Measurements from ENCODE around the gene NFASC.

The NFASC gene

GRCh38 chr1:204863024-204863423, 7.6 kb upstream of the NFASC start:
- no peak for DNase-seq

GRCh38 chr1:204863730-204864129, 6.9 kb upstream of the NFASC start:
- no peak for DNase-seq

GRCh38 chr1:204866051-204866596, 4.5 kb upstream of the NFASC start:
- no peak for DNase-seq

DNA sequence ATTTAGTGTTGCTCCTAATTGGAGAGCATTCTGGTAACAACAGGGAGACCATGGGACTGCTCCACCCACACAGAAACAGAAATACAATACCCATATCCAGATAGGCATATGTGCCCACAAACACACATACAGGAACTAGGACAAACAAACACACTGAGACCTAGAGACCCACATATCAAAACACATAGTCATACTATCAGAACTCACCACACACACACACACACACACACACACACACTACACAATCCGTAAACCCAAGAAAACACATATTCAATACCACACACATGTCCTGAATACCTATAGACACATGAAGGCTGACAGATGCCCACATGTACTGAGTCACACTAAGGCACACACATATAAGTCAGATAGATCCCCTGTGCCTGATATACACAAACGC, 3.5 kb upstream of the NFASC start:
- DNase-seq, result no peak

- no peak for DNase-seq
Measured at GRCh38 chr1:204867666-204868339, 2.9 kb upstream of the NFASC start.

DNA sequence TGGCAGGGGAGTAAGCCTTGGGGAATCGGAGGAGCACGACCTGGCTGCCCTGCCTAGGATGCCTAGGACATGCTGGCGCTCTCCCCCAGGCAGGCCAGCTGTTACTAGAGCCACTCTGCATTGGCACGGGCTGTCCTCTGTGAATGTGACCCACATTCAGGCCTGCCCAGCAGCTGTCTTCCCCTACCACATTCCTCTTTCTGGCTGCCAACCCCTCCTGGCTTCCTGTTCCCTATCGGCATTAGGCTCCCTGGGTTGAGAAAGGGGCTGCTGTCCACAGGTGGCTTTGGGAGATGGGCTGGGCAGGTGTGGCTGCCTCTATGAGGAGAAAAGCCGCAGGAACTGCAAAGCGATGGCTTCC, 2.3 kb upstream of the NFASC start:
- DNase-seq, result no peak

GRCh38 chr1:204869097-204869496, 1.6 kb upstream of the NFASC start:
- DNase-seq, result no peak

DNA sequence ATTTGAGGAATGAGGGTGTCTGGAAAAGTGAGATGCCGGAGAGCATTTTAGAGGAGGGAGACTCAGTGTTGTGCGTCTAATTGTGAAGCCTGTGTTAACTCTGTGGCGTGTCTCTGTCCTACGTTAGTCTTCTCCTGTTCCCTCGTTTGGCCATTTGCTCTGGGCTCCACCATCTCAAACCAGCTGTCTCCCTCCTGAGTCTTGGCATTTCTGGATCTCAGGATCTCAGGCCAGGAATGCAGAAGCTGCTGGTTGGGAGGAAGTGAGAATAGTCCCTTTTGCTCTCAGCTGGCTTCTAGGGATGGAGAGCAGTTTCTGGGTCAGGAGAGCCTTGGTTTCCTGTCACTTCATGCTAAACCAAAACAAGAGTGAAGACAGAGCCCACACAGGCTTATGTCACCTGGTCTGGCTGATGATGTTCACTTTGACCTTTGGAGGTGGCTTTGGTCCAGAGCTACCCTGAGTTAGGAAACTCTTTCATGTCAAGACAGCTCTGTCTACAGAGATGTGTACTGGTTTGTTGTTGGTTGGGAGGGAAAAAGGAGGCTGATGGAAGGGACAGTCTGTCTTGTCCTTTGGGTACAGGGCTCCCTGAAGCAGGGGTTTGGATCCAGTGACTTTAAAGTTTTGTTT, 859 bp downstream of the NFASC start:
- DNase-seq, result no peak

- no peak for DNase-seq
Measured at GRCh38 chr1:204872262-204872881, 1.7 kb downstream of the NFASC start.

DNA sequence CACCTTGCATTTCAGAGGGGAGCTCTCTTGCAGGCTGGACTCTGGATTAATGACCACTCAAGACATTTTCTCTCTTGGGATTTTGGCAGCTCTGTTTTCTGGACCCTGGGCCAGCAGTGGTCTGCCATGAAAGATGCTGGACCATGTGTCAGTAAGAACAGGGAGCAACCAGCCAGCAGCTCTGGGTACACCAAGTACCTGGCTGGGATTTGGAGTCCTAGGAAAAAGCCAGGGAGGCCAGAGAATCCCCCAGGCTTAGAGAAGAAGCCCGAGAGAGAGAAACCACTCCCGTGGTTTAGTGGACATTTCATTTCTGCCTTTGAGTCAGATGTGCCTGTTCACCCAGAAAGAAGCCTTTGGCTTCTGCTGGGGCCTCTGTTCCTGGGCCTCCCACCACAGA, 2.5 kb downstream of the NFASC start:
- no peak for DNase-seq

DNA sequence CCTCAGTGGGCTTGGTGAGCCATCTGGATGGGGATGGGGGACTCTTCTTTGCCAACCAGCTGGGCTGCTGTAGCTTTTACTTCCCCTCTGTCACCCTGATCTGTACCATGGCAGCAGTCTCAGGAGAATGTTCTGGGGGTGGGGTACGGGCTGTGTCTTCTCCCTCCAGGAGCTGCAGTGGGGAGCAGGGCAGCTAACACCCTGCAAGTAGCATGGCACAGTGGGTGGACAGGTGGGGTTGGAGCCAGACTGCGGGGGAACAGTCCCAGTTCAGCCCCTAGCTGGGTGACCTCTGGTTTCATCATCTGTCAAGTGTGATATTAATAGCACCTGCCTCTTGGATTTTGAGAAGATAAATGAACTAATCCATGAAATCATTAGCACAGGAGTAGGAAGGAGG, 3.1 kb downstream of the NFASC start:
- DNase-seq, result no peak

GRCh38 chr1:204874274-204874673, 3.6 kb downstream of the NFASC start:
- DNase-seq, result no peak

- no peak for DNase-seq
Measured at GRCh38 chr1:204875255-204875654, 4.6 kb downstream of the NFASC start.

DNA sequence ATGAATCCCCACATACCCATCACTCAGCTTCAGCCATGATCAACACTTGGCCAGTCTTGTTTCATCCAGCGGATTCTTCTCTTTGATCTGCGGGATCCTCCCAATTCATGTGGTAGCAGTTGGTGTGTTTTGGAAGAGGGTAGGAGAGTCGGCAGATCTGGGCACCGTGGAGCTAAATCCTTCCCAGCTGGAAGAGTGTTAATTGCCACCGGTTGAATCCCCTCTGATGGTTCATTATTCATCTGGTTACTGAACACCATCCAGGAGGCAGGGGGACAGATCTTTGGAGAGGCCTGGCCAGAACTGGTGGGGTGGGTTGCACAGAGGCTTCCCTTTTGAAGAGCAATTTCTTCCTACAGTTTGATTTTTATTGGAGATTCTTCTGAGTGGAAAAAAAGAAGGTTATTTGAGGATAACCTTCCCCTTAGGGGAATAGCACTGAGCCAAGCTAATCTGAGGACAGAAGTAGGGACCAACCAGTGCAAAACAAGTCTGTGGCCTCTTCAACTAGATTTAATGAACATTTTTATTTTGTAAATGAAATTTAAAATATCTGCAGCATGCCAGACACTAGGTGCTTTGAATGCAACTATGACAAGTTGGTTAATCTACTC, 8.1 kb downstream of the NFASC start:
- DNase-seq, result no peak

GRCh38 chr1:204879351-204879750, 8.7 kb downstream of the NFASC start:
- DNase-seq, result no peak

GRCh38 chr1:204880906-204881305, 10.2 kb downstream of the NFASC start:
- DNase-seq, result no peak

DNA sequence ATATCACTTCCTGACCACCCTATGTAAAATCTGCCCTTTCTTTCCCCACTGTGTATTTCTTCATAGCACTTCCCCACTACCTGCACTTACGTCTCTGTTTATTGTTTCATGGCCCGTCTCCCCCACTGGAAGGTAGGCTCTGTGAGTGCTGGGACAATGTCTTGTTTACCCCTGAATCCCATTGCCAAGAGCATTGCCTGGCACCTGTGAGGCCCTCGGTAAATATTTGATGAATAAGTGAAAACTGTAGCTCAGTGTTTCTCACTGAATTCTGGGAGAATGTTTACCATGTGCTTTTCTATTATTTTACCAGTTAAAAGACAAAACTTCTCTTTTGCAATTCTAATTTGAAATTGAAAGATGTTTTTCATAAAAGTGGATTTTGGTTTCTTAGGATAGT, 11.8 kb downstream of the NFASC start:
- DNase-seq, result no peak

GRCh38 chr1:204883405-204883804, 12.7 kb downstream of the NFASC start:
- DNase-seq, result no peak

GRCh38 chr1:204885288-204885711, 14.6 kb downstream of the NFASC start:
- DNase-seq, result no peak

DNA sequence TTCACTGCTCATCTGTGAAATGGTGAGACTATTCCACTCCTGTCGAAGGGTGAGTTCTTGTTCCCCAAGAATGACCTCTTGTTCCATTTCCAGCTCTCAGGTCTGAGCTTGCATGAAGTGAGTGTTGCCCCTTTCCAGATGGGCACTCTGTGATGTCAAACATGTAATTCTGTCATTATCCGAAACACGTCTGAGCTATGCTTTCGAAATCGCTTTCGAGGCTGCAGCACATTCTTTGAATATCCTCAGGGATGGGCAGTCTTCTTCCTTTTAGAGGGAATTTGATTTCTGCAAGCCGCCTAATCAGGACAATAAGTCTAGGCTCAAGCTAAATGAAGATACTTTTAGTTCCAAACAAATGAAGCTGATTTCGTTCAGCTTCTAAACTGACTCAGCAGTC, 15.1 kb downstream of the NFASC start:
- DNase-seq, result no peak

GRCh38 chr1:204887846-204888245, 17.2 kb downstream of the NFASC start:
- no peak for DNase-seq

- no peak for DNase-seq
Measured at GRCh38 chr1:204888294-204888693, 17.6 kb downstream of the NFASC start.

DNA sequence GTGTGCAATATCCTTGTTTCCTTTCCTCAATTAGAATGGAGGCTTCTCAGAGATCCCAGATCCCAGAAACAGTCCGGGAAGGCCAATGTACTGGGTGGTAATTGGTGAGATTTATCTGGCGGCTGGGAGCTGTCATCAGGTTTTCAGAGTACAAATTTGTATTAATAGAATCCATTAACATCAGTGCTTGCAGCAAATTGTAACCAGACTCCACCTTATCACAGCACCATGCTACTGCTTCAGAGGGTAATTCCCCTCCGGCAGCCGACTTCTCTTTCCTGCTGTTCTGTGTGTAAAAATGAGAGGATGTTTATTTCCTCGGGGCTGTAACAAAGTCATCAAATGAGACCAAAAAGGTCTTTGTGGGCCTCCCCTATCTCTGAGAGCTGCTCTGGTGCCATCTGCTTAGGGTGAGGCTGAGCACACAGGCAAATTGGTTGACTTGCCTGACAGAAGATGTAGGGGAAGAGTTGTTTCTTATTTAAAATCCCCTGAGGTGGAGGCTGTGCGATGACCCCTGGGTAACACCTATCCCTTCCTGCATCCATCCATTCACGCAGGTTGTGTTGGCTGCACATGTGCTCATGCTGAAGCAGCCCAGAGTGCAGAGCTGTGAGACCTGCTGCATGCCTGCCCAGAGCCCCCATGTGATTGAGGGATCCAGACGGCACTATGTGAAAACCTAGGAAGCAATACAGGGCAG, 19.2 kb downstream of the NFASC start:
- DNase-seq, result no peak

All from hematopoietic multipotent progenitor cell treated with erythropoietin and hydrocortisone succinate and interleukin-3 and kit ligand, for 8 days (in vitro differentiated cells).